ENCODE results near the gene ZNF184. TPM values are rescaled to one million over a fixed set of nuclear protein-coding genes. Genes with fewer than 3 reads are reported as not detected.

ZNF184 gene
- total RNA-seq, 6 donors from 2014 or later = 3.9 to 14.4 (median 5.1) TPM

GRCh38 chr6:27505209-27506027 is 32.5 kb upstream of the ZNF184 start:
- DNase-seq (peak in 1 of 2 donors; percentile 36), ATAC-seq (ENCODE audit: low FRiP score in 2 of 2) (no peak)
- H3K36me3 ChIP-seq = no peaks in the 10 kb centered on the region
- H3K4me3 ChIP-seq = no peak overlapping the region
- no peaks in the 10 kb centered on the region for H3K9me3 ChIP-seq
- H3K27ac ChIP-seq = no peak overlapping the region
- 36 to 45% methylated on average over 20 of the region's 20 CpGs for WGBS, 2 donors
- TF ChIP-seq CTCF (IDR thresholded peaks at IDR 0.05) (no peak), POLR2A (IDR thresholded peaks at IDR 0.05) (no peak)
- peaks cover 0 to 8% (median 7%) of the 10 kb centered on the region in 4 donors for H3K4me1 ChIP-seq
- no peaks in the 10 kb centered on the region for H3K27me3 ChIP-seq

GRCh38 chr6:27503436-27504030 is 30.6 kb upstream of the ZNF184 start:
- no peaks in the 10 kb centered on the region for H3K27me3 ChIP-seq
- H3K36me3 ChIP-seq = no peaks in the 10 kb centered on the region
- peaks cover 0 to 8% (median 7%) of the 10 kb centered on the region in 4 donors for H3K4me1 ChIP-seq
- no peaks in the 10 kb centered on the region for H3K9me3 ChIP-seq
- peak overlapping the region in 2 of 4 donors; percentile 57 to 70 for H3K27ac ChIP-seq
- TF ChIP-seq POLR2A (IDR thresholded peaks at IDR 0.05) (no peak), CTCF (IDR thresholded peaks at IDR 0.05) (no peak), EP300 (IDR thresholded peaks at IDR 0.05) (no peak), POLR2AphosphoS5 (IDR thresholded peaks at IDR 0.05) (no peak)
- ATAC-seq (ENCODE audit: low FRiP score in 2 of 2) = peak; percentile 65 to 83
- DNase-seq = peak in 1 of 2 donors; percentile 22
- WGBS, 2 donors = 6 to 7% methylated on average over 21 of the region's 21 CpGs
- peak overlapping the region; percentile 16 to 48 (median 39) for H3K4me3 ChIP-seq

- TF ChIP-seq CTCF (IDR thresholded peaks at IDR 0.05) (no peak), POLR2A (IDR thresholded peaks at IDR 0.05) (no peak), POLR2AphosphoS5 (IDR thresholded peaks at IDR 0.05) (no peak), EP300 (IDR thresholded peaks at IDR 0.05) (no peak)
- peak in 1 of 2 donors; percentile 49 for DNase-seq
- H3K27ac ChIP-seq = peak overlapping the region in 2 of 4 donors; percentile 57 to 70
These were observed 29.9 kb upstream of the ZNF184 start for GRCh38 chr6:27502508-27503435.

GRCh38 chr6:27501187-27501586 is 28.3 kb upstream of the ZNF184 start:
- DNase-seq (no peak), ATAC-seq (ENCODE audit: low FRiP score in 2 of 2) (no peak)
- H3K9me3 ChIP-seq = no peaks in the 10 kb centered on the region
- no peaks in the 10 kb centered on the region for H3K36me3 ChIP-seq
- peaks cover 0 to under 1% (median 0%) of the 10 kb centered on the region in 4 donors for H3K27me3 ChIP-seq
- no peak overlapping the region for H3K4me3 ChIP-seq
- H3K27ac ChIP-seq = no peak overlapping the region
- H3K4me1 ChIP-seq = peaks cover 0 to 8% (median 7%) of the 10 kb centered on the region in 4 donors
- WGBS, 2 donors = 74 to 86% methylated on average over 2 of the region's 2 CpGs
- TF ChIP-seq EP300 (IDR thresholded peaks at IDR 0.05) (no peak), CTCF (IDR thresholded peaks at IDR 0.05) (no peak), POLR2A (IDR thresholded peaks at IDR 0.05) (no peak), POLR2AphosphoS5 (IDR thresholded peaks at IDR 0.05) (no peak)

More at GRCh38 chr6:27502508-27503435, 29.9 kb upstream of the ZNF184 start:
- Histone ChIP-seq H3K27me3 (no peaks in the 10 kb centered on the region), H3K9me3 (no peaks in the 10 kb centered on the region), H3K36me3 (no peaks in the 10 kb centered on the region), H3K4me1 (peaks cover 0 to 8% (median 7%) of the 10 kb centered on the region in 4 donors), H3K4me3 (peak overlapping the region; percentile 33 to 48 (median 39))
- 2% methylated on average over 33 of the region's 33 CpGs for WGBS, 2 donors
- ATAC-seq (ENCODE audit: low FRiP score in 2 of 2) = peak in 1 of 2 donors; percentile 67

Data from upper lobe of left lung (tissue), 6 donors.